Ramos (cell line): ENCODE measurements around the gene KCNK3.

Experiments
- in situ Hi-C: fragments of 300-500 bp; cut with MboI; formaldehyde crosslinking; loops from one replicate; pipeline ENCODE4 v1.14.3; 2022; ENCODE audit warnings: low sequenced_read_pairs; ENCODE audit not compliant: unreplicated experiment

KCNK3 gene

DNA sequence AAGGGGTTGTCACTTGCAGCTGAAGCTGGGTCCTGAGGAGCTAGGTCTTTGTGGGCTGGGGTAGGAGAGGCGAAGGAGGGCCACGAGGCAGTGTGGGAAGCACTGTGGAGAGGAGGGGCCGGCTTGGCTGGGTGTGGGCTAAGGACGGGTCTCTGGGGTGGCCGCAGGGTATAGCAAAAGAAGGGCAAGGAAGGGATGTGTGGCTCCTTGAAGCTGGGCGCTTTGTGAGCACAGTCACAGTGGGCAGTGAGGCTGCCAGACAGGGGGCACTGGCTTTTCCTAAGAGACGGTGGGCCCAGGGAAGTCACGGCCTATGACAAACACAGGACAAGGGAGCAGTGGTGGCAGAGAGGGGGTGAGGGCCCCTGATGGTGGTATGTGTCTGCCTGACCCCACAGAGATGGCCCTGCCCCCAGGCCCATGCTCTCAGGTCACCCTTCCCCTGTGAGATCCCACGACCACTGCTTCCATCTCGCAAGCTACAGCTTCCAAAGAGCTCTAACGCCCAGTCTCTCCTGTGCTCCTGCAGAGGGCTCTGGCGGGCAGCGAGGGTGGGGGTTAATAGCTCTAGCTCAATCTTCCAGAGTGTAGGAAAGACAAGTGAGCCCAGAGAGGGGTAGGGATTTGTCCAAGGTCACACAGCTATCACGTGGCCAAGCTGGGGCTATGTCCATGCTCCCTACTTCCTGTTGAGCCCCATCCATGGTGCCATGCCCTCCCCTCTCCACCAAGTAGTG, 32.4 kb downstream of the KCNK3 start:
- in situ Hi-C loops: no loop called here

DNA sequence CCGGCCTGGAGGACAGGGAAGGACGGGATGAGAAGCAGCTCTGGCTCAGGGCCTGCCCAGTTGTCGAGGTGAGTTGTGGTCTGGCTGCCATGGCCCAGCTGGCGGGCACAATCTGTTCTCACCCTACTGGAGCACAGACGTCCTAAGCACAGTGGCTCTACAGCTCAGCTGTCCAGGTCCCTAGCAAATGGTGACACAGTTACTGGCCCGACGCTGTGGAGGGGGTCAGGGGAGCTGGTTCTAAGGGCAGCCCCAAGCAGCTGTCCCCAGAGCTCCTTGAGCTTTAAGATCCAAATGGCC, 32.9 kb downstream of the KCNK3 start:
- in situ Hi-C loops: no loop called here

DNA sequence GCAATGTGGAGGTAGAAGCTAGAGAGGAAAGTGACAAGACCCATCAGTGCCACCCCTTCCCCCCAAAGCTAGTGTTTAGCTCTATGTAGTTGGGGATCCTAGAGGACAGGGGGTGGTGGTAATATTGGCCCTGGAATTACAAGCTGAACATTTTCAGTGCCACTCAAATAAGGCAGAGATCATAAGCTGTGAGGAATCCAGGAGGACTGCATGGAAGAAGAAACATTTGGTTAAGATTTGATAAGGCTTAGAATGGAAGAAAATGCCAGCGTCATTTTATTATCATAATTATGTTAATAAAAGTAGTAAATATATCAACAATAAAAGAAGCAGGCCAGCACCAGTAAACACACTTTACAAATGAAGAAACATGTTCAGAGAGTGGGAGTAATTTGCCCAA, 33.7 kb downstream of the KCNK3 start:
- in situ Hi-C loops: no loop called here

GRCh38 chr2:26727641-26728561, 35.4 kb downstream of the KCNK3 start:
- in situ Hi-C loops: no loop called here

DNA sequence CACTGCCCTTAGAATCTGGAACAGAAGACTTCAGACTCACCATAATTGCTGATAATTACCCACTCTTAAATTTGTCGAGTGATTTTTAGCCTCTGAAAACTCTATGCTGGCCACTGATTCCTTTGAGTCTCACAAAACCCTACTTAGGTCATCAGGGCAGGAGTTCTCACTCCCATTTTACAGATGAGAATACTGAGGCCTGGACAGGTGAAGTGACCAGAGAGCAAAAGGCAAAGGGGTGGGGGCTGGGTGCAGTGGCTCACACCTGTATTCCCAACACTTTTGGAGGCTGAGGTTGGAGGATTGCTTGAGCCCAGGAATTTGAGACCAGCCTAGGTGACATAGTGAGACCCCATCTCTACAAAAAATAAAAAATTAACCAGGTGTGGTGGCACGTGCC, 36.8 kb downstream of the KCNK3 start:
- in situ Hi-C loops: no loop called here

- in situ Hi-C loops: loop anchor here (10.0 kb wide), 1 partner anchor 126 kb away; no protein-coding TSS in a partner anchor
These were observed 38.2 kb downstream of the KCNK3 start for GRCh38 chr2:26730549-26731344.

GRCh38 chr2:26731714-26732113, 39.2 kb downstream of the KCNK3 start:
- in situ Hi-C loops: loop anchor here (10.0 kb wide), 1 partner anchor 127 kb away; no protein-coding TSS in a partner anchor

DNA sequence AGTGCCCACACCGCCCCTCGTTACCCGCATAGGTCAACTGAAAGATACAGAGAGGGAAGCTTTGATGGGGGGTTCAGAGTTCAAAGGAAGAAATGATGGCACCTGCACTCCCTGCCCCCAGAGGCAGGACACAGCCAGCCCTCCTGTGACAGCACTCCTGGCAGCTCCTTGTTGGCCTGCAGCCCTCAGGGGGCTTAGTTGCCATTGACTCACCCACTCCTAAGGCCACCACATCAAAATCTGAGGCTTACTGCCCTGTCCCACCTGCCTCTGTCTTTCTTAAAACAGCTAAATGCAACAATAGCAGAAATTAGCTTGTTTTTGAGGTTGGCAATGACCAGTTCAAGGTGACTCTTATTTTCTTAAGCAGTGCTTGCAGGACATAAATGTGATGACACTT, 39.9 kb downstream of the KCNK3 start:
- in situ Hi-C loops: loop anchor here (10.0 kb wide), 1 partner anchor 128 kb away; no protein-coding TSS in a partner anchor

DNA sequence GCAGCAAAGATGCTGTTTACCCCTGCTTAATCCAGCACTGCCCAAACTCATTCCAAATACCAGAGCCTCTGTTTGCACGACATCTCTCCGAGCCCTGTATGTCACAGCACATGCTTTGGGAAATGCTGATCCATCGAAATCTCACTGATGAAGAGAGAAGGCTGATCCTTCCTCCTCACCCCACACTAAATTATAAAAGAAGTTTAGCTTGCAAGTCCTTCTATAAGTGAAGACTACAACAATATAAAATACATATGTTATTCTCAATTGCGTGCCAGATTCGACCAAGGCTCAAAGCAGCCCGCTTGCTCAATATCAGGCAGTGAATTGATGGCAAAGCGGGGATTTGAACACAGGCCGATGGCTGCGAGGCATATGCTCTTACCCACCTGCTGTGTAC, 40.9 kb downstream of the KCNK3 start:
- in situ Hi-C loops: loop anchor here (10.0 kb wide), 1 partner anchor 129 kb away; no protein-coding TSS in a partner anchor

DNA sequence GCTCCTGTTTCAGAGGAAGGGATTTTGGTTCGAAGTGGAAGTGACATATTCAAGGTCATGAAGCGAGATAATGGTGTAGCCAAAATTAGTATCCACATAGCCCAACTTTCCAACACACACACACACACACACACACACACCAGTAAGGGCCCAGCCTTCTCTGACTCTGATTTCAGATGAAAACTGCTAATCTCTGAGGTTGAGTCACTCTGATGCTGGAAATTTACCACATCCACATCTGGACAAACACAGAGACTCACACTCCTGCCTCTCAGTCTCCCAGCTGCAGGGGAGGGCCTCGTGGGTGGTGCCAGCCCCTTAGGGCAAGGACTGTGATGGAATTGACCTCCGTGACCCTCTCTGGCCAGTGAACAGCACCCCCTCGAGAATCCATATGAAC, 42.6 kb downstream of the KCNK3 start:
- in situ Hi-C loops: loop anchor here (10.0 kb wide), 1 partner anchor 130 kb away; no protein-coding TSS in a partner anchor

- in situ Hi-C loops: loop anchor here (10.0 kb wide), 1 partner anchor 131 kb away; no protein-coding TSS in a partner anchor
These were observed 43.5 kb downstream of the KCNK3 start for GRCh38 chr2:26735883-26736588.

DNA sequence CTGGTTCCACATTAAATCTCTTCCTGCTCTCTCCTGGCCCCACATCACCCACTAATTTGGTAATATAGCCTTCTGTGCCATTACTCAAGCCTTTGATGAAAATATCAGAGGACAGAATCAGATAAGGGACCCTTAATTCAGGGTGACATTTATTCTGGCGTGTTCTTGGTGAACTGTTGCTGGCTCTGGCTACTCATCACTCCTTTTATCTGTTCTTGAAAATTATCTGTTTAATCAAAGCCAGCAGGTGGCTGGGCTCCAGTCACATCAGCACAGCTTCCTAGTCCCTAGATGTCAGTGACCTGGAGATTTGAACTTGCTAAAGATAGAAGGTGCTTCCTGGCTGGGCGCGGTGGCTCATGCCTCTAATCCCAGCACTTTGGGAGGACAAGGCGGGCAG, 44.7 kb downstream of the KCNK3 start:
- in situ Hi-C loops: loop anchor here (10.0 kb wide), 1 partner anchor 132 kb away; no protein-coding TSS in a partner anchor

DNA sequence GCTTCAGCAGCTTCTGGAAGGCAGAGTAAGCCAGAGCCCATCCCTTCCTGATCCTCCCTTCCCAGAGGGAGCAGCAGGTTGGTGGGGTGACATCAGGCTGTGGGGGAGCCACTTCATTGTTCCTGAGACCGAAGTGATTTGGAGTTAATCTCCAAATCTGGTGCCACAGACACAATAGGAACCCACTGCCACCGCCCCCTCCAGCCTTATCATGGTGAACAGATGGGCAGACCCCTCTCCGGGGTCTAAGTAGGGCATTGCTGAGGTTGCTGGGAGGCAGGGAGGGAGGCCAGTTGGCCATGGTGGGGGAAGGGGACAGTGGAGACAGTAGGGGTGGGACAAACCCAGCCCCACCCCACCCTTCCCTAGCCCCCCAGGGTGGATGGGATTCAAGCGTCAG, 46.0 kb downstream of the KCNK3 start:
- in situ Hi-C loops: loop anchor here (10.0 kb wide), 1 partner anchor 134 kb away; no protein-coding TSS in a partner anchor

DNA sequence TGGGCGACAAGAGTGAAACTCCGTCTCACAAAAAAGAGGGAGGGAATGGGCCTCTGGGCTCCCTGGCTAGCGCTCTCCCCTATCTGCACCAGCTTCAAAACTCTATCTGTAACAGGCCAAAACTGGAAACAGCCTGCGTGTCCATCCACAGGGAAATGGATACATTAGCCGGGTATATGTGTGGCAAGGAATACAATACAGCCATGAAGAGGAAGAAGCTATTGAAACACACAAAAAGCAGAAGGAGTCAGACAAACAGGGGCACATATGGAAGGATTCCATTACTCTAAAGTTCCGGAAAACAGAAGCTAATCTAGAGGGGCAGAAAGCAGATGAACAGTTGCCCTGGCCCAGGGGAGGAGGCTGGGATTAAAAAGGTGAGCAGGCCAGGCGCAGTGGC, 47.0 kb downstream of the KCNK3 start:
- in situ Hi-C loops: loop anchor here (10.0 kb wide), 1 partner anchor 135 kb away; no protein-coding TSS in a partner anchor

- in situ Hi-C loops: no loop called here
These were observed 47.8 kb downstream of the KCNK3 start for GRCh38 chr2:26740346-26740745.

DNA sequence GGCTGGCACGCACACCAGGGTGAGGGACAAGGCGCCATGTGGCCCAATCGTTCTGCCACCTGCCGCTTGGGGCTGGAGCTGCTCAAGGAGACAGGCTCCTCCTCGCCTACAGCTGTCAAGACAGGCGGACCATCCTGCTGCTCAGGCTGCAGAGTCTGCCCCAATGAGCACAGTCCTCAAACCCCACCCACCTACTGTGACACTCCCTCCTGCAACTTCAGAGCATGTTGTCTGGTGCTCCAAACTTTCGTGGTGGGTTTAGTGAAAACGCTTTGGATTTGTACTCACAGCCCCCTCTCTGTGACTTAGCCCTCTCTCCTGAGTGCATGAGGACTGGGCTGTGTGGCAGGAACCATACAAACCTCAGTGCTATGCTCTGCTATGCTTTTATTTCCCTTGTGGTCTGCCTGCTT, 48.4 kb downstream of the KCNK3 start:
- in situ Hi-C loops: no loop called here

GRCh38 chr2:26742048-26742770, 49.7 kb downstream of the KCNK3 start:
- in situ Hi-C loops: no loop called here

GRCh38 chr2:26743852-26744251, 51.3 kb downstream of the KCNK3 start:
- in situ Hi-C loops: no loop called here

- in situ Hi-C loops: no loop called here
These were observed 52.4 kb downstream of the KCNK3 start for GRCh38 chr2:26744953-26745352.
